ENCODE measurements around the gene ZC3H13. TPM values are rescaled to one million over a fixed set of nuclear protein-coding genes. Genes with fewer than 3 reads are reported as not detected.

ZC3H13 gene
- total RNA-seq, 2 donors from 2014 or later = 58.1 to 62.4 TPM

DNA sequence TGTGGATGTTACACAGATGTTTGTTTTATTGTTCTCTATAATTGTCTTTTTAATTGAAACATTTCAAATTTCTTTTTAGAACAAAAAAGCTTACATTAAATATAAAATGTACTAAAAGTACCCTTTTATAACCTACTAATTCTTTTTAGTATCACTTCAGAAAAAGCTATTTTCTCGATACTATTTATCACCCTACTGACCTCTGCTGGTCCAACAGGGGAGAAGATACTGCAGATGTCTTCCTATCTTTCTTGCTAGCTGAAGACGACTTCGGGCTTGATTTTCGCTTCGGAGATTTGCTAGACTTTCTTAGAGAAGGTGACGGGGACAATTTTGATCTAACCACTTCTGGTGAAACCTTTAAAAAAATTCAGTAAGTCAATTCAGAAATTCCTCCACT lies 42.4 kb downstream of the ZC3H13 start:
- Histone ChIP-seq H3K27me3 (ENCODE audit: control insufficient read depth, insufficient read depth, low read length, poor library complexity, severe bottlenecking) (no peaks in the 10 kb centered on the region), H3K4me1 (ENCODE audit: control insufficient read depth, insufficient read depth, low read length) (no peaks in the 10 kb centered on the region), H3K9me3 (ENCODE audit: control insufficient read depth, low read length) (no peaks in the 10 kb centered on the region), H3K4me3 (ENCODE audit: low read length) (no peak overlapping the region), H3K9ac (ENCODE audit: extremely low read depth, low read length, poor library complexity, severe bottlenecking) (no peak overlapping the region), H3K27ac (ENCODE audit: low read depth, low read length) (no peak overlapping the region), H3K36me3 (ENCODE audit: control insufficient read depth, insufficient read depth, low read length) (peaks cover 72% of the 10 kb centered on the region)
- H3K36me3 Mint-ChIP-seq (ENCODE audit: low read depth) = peaks cover 43% of the 10 kb centered on the region
- no peaks in the 10 kb centered on the region for H3K27me3 Mint-ChIP-seq (ENCODE audit: insufficient read depth)
- WGBS, 2 experiments (ENCODE audit: insufficient coverage in 1 of 2, insufficient read length in 1 of 2) = 77 to 86% methylated on average over 6 of the region's 6 CpGs
- no peaks in the 10 kb centered on the region for H3K4me1 Mint-ChIP-seq
- TF ChIP-seq, protein P1, sequence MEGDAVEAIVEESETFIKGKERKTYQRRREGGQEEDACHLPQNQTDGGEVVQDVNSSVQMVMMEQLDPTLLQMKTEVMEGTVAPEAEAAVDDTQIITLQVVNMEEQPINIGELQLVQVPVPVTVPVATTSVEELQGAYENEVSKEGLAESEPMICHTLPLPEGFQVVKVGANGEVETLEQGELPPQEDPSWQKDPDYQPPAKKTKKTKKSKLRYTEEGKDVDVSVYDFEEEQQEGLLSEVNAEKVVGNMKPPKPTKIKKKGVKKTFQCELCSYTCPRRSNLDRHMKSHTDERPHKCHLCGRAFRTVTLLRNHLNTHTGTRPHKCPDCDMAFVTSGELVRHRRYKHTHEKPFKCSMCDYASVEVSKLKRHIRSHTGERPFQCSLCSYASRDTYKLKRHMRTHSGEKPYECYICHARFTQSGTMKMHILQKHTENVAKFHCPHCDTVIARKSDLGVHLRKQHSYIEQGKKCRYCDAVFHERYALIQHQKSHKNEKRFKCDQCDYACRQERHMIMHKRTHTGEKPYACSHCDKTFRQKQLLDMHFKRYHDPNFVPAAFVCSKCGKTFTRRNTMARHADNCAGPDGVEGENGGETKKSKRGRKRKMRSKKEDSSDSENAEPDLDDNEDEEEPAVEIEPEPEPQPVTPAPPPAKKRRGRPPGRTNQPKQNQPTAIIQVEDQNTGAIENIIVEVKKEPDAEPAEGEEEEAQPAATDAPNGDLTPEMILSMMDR (conservative IDR thresholded peaks at IDR 0.05) = peak; percentile 79
- H3K9me3 Mint-ChIP-seq = no peaks in the 10 kb centered on the region
- no peak overlapping the region for H3K4me3 Mint-ChIP-seq
- no peak overlapping the region for H3K27ac Mint-ChIP-seq
- peak; percentile 53 for DNase-seq

DNA sequence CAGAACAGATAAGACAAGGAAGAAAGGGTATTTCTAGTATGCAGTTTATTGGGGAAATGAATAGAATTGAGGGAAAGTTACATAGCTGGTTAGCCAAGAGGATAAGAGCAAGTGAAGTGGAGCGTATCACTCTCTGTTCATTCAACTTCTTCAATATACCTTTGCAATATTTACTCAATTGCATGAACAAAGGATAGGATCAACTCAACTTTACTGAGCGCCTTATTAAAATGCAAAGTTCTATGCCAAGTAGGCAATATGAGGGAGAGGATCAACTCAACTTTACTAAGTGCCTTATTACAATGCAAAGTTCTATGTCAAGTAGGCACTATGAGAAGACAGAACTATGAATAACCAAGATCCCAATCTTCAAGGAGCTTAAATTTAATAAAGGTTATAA lies 43.9 kb downstream of the ZC3H13 start:
- H3K36me3 Mint-ChIP-seq (ENCODE audit: low read depth) = peaks cover 48% of the 10 kb centered on the region
- H3K9me3 Mint-ChIP-seq = no peaks in the 10 kb centered on the region
- Histone ChIP-seq H3K27ac (ENCODE audit: low read depth, low read length) (no peak overlapping the region), H3K9ac (ENCODE audit: extremely low read depth, low read length, poor library complexity, severe bottlenecking) (no peak overlapping the region), H3K9me3 (ENCODE audit: control insufficient read depth, low read length) (no peaks in the 10 kb centered on the region), H3K36me3 (ENCODE audit: control insufficient read depth, insufficient read depth, low read length) (peaks cover 75% of the 10 kb centered on the region), H3K27me3 (ENCODE audit: control insufficient read depth, insufficient read depth, low read length, poor library complexity, severe bottlenecking) (no peaks in the 10 kb centered on the region), H3K4me3 (ENCODE audit: low read length) (no peak overlapping the region), H3K4me1 (ENCODE audit: control insufficient read depth, insufficient read depth, low read length) (no peaks in the 10 kb centered on the region)
- no peak for DNase-seq
- H3K27me3 Mint-ChIP-seq (ENCODE audit: insufficient read depth) = no peaks in the 10 kb centered on the region
- TF ChIP-seq, protein P1 (conservative IDR thresholded peaks at IDR 0.05) = no peak
- no peak overlapping the region for H3K4me3 Mint-ChIP-seq
- H3K27ac Mint-ChIP-seq = no peak overlapping the region
- WGBS, 2 experiments (ENCODE audit: insufficient coverage in 1 of 2, insufficient read length in 1 of 2) = 97% methylated on average over 2 of the region's 2 CpGs; no CpG with 5 or more reads in 1 of the 2 experiments
- no peaks in the 10 kb centered on the region for H3K4me1 Mint-ChIP-seq

DNA sequence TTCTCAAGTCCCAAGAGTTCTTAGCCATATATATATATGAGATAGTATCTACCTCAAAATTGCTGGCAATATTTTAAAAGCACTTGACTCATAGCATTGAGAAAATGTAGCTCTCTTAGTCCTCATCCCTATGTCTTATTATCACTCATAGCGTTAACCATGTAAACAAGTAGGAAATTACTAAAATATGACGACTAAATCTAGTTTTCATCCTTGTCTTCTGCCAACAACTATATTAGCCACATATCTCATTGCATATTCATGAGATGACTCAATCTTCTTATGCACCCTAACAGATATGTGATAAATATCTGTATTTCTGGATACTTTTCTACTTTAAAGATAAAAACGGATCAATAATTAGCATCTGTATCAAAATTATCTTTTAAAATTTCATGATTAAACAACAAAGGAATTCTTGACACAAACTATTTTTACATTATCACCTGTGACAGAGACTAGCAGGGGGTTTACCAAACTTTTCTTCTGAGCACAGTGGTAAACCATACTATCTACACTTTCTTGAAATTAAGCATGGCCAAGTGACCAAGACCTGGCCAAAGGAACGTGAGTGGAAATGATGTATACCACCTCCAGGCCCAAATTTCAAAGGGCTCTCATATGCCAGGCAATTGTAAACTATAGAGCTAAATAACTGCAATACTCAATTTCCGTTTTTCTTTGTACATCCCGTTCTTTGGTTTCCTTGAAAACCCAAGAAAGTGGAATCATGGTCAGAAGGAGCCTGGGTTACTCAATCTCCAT lies 45.7 kb downstream of the ZC3H13 start:
- WGBS, 2 experiments (ENCODE audit: insufficient coverage in 1 of 2, insufficient read length in 1 of 2) = 94 to 100% methylated on average over 3 to 6 of the region's 6 CpGs
- H3K9ac ChIP-seq (ENCODE audit: extremely low read depth, low read length, poor library complexity, severe bottlenecking) = no peak overlapping the region
- no peaks in the 10 kb centered on the region for H3K27me3 Mint-ChIP-seq (ENCODE audit: insufficient read depth)
- no peaks in the 10 kb centered on the region for H3K4me1 Mint-ChIP-seq
- DNase-seq = no peak
- TF ChIP-seq, protein P1 (conservative IDR thresholded peaks at IDR 0.05) = no peak
- no peaks in the 10 kb centered on the region for H3K9me3 ChIP-seq (ENCODE audit: control insufficient read depth, low read length)
- no peaks in the 10 kb centered on the region for H3K4me1 ChIP-seq (ENCODE audit: control insufficient read depth, insufficient read depth, low read length)
- H3K27ac Mint-ChIP-seq = no peak overlapping the region
- no peak overlapping the region for H3K4me3 Mint-ChIP-seq
- no peaks in the 10 kb centered on the region for H3K9me3 Mint-ChIP-seq
- no peaks in the 10 kb centered on the region for H3K27me3 ChIP-seq (ENCODE audit: control insufficient read depth, insufficient read depth, low read length, poor library complexity, severe bottlenecking)
- H3K36me3 Mint-ChIP-seq (ENCODE audit: low read depth) = peaks cover 61% of the 10 kb centered on the region
- no peak overlapping the region for H3K4me3 ChIP-seq (ENCODE audit: low read length)
- peaks cover 83% of the 10 kb centered on the region for H3K36me3 ChIP-seq (ENCODE audit: control insufficient read depth, insufficient read depth, low read length)
- no peak overlapping the region for H3K27ac ChIP-seq (ENCODE audit: low read depth, low read length)
